Renal cortex interstitium (tissue), 11 donors: ENCODE measurements around the gene RPL28. TPM values are rescaled to one million over a fixed set of nuclear protein-coding genes. Genes with fewer than 3 reads are reported as not detected.
A peak's percentile ranks its signal among the peaks of the same experiment; 100 is the strongest.
"Not testable (repeated sequence)": the region's sequence is repeated elsewhere in the genome, so short reads cannot be mapped to it uniquely, and the experiment has no call there.

Experiments
- DNase-seq, 11 donors: peaks; one replicate each; pipeline ENCODE4 v3.0.0-alpha.2; 2013; ENCODE audit warnings: low read depth in 9 of 11, low spot score in 4 of 11; ENCODE audit errors: extremely low read depth in 1 of 11
- polyA plus RNA-seq, 3 donors: library from polyadenylated mRNA; unstranded; fragments of 120-200 nt; gene quantifications; one replicate each; pipeline ENCODE4 v1.2.1, GENCODE V29; 2013; ENCODE audit not compliant: insufficient read length in 3 of 3

Gene RPL28
- polyA plus RNA-seq, 3 donors: 762 to 1,286 (median 1,213) TPM

DNA sequence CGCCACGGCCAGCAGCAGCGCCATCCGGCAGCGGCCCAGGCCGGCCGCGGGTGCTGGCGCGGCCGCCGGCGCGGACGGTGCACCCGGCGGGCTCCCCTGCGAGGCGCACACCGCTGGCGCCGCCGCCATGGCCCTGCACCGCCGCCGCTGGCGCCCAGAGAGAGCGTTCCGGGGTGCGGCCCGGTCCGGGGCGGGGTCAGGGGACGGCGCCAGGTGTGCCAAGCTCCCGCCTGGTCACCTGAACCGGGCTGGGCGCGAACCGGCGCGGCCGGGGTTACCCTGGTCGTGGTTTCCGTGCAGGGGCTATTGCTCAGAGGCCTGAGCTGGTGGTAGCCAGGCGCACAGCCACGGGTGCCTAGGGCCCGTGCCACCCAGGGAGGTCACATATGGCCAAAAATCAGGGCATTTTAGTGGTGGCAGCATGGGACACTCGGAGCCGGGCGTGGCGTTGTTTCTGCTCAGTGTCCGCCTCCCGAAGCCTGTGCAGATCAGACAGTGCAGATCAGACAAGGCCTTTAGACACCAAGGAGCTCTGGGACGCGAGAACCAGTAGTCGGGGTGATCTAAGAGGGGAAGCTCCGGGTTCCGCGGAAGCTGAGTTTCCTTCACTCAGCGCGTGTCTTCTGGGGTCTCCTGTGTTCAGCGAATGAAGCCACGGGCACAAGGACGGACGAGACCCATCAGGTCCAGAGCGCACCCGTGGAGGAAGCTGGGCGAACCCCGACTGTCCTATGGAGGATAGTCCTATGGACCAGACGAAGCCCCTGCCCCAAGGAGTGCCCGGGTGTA lies 1.4 kb upstream of the RPL28 start, which contains the start of gene TMEM238:
Gene TMEM238, minus strand, starts transcription at position 162 of the 789 bp plus-strand sequence. Its CDS starts 33 bp downstream, at position 129.
- no peak for DNase-seq

DNA sequence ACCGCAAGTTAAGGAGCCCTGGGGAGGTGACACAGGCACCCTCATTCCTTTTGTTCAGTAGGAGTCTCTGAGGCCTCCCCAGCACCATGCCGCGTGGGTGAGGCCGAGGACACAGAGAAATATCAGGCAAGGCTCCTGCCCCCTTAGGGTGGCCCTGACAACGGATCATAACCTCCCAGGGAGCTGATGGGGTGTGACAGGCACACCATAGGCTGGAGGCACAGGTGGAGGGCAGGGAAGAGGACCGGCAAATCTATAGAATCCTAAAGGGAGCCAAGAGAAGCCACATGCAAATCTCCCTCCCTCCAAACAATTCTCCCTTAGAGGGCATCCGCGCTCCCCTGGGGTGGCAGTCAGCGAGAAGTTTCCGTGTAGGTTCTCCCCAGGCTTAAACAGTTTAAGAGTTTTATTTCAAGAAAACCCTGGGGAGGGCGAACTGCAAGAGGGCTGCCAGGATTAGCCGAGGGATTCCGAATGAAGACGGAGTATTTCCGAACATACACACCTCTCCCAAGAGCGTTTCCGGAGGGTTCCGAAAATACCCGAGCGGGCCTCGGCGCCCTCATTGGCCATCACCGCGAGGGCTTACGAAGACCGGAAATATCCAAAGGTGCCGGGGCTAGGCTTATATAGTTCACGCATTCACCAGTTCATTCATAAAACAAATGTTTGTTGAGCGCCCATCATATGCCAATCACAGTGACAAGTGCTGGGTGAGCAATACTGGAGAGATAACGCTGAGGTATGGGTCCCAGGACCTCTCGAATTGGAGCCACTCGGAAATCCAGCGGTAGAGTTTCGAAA lies 610 bp upstream of the RPL28 start:
- peak; percentile 87 to 97 (median 92) for DNase-seq

DNA sequence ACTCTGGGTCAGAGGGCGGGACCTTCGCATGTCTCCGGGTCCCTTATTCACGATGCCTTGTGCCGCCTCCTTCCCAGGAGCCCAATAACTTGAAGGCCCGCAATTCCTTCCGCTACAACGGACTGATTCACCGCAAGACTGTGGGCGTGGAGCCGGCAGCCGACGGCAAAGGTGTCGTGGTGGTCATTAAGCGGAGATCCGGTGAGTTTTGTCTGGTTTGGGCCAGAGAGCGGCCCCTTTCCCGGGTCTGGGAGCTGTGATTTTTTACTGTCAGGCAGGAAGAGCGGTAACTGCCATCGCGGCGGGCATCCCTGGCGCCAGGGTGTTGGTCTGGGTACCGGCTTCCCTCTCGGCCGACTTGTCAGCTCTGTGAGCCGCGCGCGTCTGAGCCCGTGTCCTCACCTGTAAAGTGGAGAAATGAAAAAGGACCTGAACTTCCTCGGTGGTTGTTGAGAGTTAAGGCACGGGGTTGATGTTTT lies 800 bp downstream of the RPL28 start:
- DNase-seq: no peak

DNA sequence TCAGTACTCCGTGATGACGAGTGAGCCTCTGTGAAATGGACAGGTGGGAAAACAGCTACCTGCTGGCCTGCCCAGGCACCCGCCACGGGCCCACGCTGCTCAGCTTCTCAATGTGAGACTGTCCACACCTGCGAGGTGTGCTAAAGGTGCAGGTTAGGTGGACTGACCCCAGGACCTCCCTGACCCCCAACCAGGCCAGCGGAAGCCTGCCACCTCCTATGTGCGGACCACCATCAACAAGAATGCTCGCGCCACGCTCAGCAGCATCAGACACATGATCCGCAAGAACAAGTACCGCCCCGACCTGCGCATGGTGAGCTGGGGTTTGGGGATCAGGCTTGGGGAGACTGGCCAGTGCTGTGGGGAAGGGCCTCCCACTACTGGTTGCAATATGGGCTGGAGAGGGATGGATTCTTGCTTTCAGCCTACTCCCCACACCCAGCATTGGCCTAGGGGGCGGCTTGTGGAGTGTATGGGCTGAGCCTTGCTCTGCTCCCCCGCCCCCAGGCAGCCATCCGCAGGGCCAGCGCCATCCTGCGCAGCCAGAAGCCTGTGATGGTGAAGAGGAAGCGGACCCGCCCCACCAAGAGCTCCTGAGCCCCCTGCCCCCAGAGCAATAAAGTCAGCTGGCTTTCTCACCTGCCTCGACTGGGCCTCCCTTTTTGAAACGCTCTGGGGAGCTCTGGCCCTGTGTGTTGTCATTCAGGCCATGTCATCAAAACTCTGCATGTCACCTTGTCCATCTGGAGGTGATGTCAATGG lies 2.2 kb downstream of the RPL28 start:
- no peak for DNase-seq

DNA sequence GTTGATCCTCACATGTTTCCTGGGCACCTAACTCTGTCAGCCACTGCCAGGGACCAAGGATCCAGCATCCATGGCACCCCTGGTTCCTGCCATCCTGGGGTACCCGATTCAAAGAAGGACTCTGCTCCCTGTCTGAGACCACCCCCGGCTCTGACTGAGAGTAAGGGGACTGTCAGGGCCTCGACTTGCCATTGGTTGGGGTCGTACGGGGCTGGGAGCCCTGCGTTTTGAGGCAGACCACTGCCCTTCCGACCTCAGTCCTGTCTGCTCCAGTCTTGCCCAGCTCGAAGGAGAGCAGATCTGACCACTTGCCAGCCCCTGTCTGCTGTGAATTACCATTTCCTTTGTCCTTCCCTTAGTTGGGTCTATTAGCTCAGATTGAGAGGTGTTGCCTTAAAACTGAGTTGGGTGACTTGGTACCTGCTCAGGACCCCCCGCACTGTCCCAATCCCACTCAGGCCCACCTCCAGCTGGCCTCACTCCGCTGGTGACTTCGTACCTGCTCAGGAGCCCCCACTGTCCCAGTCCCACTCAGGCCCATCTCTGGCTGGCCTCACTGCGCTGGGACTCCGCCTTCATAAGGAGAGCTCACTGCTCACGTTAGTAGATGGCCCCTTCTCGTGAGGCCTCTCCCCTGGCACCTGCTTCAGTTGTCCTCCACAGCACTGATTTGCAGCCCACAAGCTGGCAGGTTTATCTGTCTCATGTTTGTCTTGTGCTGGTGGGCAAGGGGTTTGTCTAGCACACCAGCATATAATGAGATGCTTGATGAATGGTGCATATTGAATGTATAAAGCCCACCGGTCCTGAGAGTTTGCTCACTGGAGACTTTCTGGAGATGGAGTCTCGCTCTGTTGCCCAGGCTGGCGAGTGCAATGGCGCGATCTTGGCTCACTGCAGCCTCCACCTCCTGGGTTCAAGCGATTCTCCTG lies 3.9 kb downstream of the RPL28 start:
- DNase-seq: no peak

DNA sequence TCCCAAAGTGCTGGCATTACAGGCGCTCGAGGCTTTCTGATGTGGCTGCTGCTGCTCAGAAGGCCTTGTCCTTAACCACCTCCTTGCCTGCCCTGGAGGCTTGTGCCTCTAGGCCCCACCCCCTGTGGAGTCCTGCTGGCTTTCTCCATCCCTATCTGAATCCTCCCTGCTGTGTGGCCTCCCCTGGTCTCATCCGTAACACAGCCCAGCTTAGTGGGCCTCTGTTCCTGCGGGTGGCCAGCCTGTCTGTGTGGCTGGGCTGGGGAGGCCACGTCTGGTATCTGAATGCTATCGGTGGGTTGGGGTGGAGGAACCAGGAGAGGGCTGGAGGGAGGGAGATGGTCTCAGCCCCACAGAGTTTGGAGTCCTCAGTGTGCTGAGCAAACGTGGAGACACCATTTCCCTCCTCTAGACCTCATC lies 4.7 kb downstream of the RPL28 start:
- DNase-seq: no peak

DNA sequence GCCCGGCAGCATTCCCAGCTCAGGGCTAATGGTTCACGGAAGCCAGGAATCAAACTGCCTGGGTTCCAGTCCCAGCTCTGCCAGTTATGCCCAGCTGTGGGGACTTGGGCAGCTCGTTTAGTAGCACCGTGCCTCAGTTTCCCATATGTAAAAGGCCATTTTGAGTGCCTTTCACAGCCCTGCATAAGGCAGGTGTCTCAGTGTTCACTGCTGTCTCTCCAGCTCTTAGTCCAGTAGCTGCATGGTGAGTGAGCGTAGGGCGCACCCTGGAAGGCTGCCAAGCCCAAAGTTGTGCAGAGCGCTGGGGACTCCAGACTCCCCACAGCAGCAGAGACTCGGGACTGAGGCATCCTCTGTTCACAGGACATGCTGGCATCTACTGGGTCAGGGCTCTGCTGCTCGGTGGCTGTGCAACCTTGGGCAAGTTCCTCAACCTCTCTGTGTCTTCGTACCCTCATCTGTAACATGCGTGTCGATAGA lies 5.5 kb downstream of the RPL28 start:
- DNase-seq: no peak

DNA sequence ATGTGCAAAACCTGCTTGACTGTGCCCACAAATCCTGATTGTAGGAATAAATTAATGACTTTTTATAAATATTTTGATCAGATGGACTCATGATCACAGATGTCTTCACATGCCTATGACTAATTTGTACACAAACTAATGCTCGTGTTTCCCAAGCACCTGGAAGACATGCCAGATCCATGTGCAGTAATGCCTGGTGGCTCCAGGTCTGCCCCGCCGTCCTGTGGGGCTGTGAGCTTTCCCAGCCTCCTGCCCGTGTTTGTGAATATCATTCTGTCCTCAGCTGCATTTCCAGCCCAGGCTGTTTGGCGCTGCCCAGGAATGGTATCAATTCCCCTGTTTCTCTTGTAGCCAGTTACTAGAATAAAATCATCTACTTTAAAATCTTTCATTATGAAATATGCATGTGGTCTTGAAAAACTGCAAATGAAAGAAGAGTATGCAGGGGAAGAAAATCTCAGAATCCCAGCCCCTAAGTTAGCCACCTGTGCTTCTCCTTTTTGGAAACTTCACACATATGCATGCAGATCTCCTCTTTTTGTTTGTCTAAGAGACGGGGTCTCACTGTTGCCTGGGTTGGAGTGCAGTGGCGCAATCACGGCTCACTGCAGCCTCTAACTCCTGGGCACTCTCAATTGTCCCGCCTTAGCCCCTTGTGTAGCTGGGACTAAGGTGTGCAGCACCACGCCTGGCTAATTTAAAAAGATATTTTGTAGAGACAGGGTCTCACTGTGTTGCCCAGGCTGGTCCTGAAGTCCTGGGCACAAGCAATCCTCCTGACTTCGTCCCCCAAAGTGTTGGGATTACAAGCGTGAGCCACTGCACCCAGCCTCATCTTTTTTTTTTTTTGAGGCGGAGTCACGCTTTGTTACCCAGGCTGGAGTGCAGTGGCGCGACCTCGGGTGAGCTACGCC lies 6.2 kb downstream of the RPL28 start:
- DNase-seq: no peak

DNA sequence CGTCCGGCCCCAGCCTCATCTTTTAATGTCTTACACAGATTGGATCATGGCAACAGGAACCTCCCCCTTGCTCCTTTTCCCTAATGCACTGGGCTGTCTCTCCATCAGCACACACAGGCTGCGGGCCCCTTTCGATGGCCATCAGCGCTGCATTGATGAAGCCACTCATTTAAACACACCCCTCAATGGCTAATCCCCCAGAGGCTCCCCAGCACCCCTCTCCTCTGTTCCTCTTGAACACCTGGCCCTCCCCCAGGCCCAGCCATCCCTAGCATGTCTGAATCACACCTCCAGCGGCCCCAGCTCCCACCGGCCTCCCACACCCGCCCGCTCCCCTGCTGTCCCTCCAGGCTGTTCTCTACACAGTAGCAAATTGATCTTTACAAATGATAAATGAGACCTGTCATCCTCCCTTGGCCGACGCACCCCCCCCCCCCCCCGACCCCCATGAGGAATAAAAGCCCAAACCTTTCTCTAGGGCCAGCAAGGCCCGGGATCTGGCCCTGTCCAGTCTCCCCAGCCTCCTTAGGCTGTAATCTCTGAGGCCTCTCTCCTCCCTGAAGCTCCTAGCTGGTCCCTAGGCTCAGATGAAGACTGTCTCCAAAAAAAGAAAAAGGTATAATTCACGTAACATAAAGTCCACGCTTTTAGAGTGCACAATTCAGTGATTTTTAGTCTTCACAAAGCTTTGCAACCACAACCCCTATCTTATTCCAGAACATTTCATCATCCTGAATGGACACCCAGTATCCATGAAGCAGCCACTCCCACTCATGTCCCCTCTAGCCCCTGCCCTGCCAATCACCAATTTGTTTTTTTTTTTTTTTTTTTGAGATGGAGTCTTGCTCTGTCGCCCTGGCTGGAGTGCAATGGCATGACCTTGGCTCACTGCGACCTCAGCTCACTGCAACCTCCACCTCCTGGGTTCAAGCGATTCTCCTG lies 7.4 kb downstream of the RPL28 start:
- no peak for DNase-seq

DNA sequence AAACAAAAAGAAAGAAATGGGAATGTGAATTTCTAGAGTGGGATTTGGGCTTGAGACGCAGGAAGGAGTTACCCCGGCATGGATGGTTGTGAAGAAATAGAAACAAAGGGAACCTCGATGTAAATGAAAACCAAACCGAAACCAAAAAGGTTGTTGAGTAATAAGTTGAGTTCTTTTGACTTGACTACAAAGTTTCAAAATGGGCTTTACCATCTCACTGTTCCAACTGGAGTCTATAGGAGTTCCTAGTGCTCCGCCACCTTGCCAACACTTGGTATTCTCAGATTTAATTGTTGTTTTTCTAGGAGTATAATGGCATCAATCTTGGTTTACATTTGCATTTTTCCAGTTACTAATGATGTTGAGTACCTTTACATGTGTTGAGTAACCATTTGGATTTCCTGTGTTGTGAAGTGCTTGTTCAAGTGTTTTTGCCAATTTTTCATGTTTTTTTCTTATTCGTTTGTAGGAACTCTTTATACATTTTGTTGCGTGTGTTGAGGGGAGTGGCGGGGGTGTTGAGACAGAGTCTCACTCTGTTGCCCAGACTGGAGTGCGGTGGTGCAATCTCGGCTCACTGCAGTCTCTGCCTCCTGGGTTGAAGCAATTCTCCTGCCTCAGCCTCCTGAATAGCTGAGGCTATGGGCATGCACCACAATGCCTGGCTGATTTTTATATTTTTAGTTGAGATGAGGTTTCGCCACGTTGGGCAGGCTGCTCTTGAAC lies 12.6 kb downstream of the RPL28 start:
- no peak for DNase-seq

DNA sequence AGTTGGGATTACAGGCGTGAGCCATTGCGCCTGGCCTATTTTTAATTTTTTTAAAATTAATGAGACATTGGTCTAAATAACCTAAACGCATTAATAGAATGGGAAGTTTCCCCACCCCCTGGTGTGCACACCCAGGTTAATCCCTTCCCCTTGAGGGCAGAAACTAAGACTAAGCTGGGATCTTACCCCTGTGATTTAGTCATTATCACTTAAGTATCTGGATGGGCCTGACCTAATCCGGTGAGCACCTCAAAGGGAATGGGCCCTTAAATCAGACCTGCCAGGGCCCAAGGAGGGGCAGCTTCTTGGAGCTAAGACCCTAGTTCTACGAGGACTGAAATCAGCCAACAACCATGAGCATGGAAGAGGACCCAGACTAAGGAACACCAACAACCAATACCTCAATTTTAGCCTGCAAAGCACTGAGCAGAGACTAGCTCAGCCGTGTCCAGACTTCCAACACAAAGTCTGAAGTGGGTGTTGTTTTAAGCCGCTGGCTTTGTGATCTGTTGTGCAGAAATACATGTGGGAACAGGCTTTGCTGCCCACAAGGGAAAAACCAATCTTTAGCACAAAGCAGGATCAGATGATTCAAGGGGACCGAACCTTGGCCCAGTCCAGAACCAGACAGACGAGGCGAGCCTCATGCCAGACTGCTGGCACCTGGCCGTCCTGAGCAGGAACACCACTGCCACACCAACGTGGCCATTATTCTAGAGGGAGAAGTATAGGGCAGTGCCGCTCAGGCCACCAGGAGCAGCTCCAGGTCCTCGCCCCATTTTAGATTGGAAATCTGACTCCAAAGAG lies 14.8 kb downstream of the RPL28 start:
- no peak for DNase-seq

DNA sequence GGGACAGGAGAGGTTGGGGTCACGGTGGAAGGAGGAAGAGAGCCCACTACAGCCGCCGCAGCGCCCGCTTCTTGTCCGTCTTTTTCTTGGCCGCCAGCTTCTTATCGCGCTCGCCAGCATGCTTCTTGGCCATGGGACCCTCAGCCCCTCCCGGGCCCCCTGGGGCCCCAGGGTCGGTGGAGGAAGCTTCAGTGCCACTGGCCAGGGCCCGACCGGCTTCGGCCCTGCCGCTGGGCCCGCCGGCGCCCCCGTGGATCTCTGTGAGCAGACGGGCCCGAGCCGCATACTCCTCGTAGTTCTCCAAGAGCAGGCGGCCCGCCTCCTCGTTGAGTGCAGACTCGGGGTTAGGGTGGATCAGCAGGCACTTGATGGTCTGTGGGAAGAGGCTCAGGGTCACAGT lies 15.7 kb downstream of the RPL28 start:
- not testable (repeated sequence) for DNase-seq

DNA sequence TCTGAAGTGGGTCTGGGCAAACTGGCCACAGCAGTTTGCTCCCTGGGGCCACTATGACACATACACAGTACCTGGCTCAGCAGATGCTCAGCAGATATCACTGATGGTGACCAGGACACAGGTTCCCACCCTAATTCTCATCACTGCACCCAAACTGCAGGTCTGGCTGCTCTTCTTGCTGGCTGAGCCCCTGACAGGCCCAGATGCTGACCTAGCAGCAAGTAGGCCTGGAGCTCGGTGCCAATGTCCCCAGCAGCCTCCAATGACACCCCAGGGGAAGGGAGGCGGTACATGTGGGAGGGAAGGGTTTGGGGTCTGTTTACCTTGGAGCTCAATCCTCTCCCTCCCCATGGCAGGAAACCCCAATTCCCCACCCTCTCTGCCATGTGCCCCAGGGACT lies 16.8 kb downstream of the RPL28 start:
- no peak for DNase-seq

DNA sequence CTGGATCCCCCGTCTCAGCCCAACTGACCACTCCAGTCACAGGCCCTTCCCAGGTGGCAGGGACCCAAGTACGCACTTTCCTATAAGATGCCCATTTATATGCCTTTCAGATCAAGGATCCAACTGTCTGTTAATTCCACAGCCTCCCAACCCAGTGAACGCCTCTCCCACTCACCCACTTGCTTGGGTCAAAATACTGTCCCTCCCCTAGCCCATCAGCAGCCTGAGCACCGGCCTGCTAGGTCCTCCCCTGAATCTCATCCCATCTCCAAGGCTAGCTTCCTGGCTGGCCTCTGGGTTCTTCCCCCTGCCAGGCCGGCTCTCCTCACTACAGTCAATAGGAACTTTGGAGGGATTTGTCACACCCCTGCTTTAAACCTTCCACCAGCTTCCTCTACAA lies 19.9 kb downstream of the RPL28 start:
- DNase-seq: no peak
